Measurements from ENCODE around the gene ISCU. TPM values are rescaled to one million over a fixed set of nuclear protein-coding genes. Genes with fewer than 3 reads are reported as not detected.

The ISCU gene
- total and polyA plus RNA-seq, 9 of the 15 experiments (the other 6 are each of a cell fraction or from before 2014, with no cell fraction given), result 15.9 to 92.5 (median 77.3) TPM

DNA sequence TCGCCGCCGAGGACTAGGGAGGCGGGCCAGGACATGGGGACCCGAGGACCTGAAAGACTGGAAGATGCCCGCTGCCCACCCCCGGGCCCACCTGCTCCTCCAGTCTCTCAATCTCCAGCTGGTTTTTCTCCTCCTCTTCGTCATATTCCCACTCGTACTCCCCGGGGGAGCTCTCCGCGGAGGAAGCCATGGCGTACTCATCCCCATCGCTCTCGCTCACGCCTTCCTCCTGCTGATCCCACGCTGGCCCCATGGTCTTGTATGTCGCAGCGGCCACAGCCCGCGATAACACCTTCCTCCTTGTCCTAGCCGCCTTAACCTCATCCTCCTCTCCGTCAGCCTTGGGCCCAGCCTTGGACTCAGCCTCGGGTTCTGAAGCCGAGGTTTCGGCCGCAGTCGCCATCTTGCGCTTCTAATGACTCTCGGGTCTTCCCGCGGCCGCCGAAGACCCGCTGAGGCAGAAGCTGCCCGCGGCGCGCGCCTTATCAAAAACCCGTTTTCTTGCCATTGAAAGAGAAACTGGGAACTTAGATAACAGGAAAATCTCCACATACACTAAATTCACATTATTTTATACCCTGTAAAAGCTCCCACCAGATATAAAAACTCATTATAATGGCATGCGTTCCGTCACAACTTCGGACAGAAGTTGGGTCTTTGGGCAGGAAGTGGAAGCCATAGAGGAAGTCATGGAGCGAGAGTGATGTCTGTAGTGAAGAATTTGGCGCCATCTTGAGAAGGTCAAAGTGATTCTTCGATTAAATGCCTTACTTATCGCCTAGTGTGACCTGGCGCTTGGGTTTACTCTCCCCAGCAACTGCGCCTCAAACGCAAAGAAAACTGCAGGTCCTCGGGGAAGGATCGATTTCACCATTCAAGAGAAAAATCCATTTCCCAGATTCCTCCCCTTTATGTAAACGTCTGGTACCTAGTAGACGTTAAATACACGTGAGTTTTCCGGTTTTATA, 1.4 kb upstream of the ISCU start, which contains the start of gene SART3 (continued):
- TF ChIP-seq ZBTB40 (IDR thresholded peaks at IDR 0.05) (peak; percentile 96), ZBTB40 (CRISPR knock-in tag; IDR thresholded peaks at IDR 0.05) (no peak), NR4A1 (CRISPR knock-in tag; IDR thresholded peaks at IDR 0.05) (no peak), NR4A1 (tag; IDR thresholded peaks at IDR 0.05) (0 out of 2 replicates have a peak, but pooled peaks have one; percentile 19), NFE2L1 (tag; IDR thresholded peaks at IDR 0.05; ENCODE audit: borderline replicate concordance, low read depth) (no peak), SAFB (IDR thresholded peaks at IDR 0.05; ENCODE audit: borderline replicate concordance, low read depth, low read length) (no peak), ZNF143 (CRISPR knock-in tag; IDR thresholded peaks at IDR 0.05) (no peak), ZNF316 (IDR thresholded peaks at IDR 0.05) (no peak), HNRNPK (IDR thresholded peaks at IDR 0.05; ENCODE audit: low read depth, low read length, poor library complexity, severe bottlenecking) (no peak), ATF7 (IDR thresholded peaks at IDR 0.05) (peak; percentile 84), SMAD3 (CRISPR knock-in tag; conservative IDR thresholded peaks at IDR 0.05) (no peak), ZNF668 (CRISPR knock-in tag; IDR thresholded peaks at IDR 0.05) (no peak), ZFP1 (CRISPR knock-in tag; IDR thresholded peaks at IDR 0.05) (no peak), PHB2 (IDR thresholded peaks at IDR 0.05; ENCODE audit: low read depth) (no peak)
- TF ChIP-seq, protein P1, sequence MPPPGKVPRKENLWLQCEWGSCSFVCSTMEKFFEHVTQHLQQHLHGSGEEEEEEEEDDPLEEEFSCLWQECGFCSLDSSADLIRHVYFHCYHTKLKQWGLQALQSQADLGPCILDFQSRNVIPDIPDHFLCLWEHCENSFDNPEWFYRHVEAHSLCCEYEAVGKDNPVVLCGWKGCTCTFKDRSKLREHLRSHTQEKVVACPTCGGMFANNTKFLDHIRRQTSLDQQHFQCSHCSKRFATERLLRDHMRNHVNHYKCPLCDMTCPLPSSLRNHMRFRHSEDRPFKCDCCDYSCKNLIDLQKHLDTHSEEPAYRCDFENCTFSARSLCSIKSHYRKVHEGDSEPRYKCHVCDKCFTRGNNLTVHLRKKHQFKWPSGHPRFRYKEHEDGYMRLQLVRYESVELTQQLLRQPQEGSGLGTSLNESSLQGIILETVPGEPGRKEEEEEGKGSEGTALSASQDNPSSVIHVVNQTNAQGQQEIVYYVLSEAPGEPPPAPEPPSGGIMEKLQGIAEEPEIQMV (tag; conservative IDR thresholded peaks at IDR 0.05; ENCODE audit: low read depth), result no peak
- TF ChIP-seq, protein P2, sequence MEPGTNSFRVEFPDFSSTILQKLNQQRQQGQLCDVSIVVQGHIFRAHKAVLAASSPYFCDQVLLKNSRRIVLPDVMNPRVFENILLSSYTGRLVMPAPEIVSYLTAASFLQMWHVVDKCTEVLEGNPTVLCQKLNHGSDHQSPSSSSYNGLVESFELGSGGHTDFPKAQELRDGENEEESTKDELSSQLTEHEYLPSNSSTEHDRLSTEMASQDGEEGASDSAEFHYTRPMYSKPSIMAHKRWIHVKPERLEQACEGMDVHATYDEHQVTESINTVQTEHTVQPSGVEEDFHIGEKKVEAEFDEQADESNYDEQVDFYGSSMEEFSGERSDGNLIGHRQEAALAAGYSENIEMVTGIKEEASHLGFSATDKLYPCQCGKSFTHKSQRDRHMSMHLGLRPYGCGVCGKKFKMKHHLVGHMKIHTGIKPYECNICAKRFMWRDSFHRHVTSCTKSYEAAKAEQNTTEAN (CRISPR knock-in tag; IDR thresholded peaks at IDR 0.05), result no peak
